Neural cell (in vitro differentiated cells): ENCODE results near the gene TMEM86A. TPM values are rescaled to one million over a fixed set of nuclear protein-coding genes. Genes with fewer than 3 reads are reported as not detected.
A peak's percentile ranks its signal among the peaks of the same experiment; 100 is the strongest.

Experiments used
- H2AFZ ChIP-seq: fragments of 200-600, 300-800 bp; sonication (generic), shearing (Covaris generic); 2 replicates; pipeline ENCODE4 v1.6.0; 2014; ENCODE audit warnings: low read depth, mild to moderate bottlenecking, antibody characterized with exemption, low read length, moderate library complexity
- H3F3A ChIP-seq: fragments of 200-600 bp; shearing (Covaris generic); 2 replicates; pipeline ENCODE4 v1.6.1; 2016; ENCODE audit warnings: mild to moderate bottlenecking, moderate library complexity, mixed read lengths, antibody characterized with exemption, low read length; ENCODE audit not compliant: insufficient read depth, poor library complexity, severe bottlenecking
- H3K27ac ChIP-seq: fragments of 200-600, 300-800 bp; sonication (generic), shearing (Covaris generic); 2 replicates; pipeline ENCODE4 v1.5.1; 2014; ENCODE audit warnings: mild to moderate bottlenecking, low read length, moderate library complexity
- H3K27me3 ChIP-seq: fragments of 300-800, 200-600 bp; sonication (generic), shearing (Covaris generic); 2 replicates; pipeline ENCODE4 v1.6.0; 2014; ENCODE audit warnings: mild to moderate bottlenecking, low read depth, low read length, moderate library complexity; ENCODE audit not compliant: insufficient read depth
- H3K36me3 ChIP-seq: fragments of 300-800, 200-600 bp; sonication (generic), shearing (Covaris generic); 2 replicates; pipeline ENCODE4 v1.5.1; 2014; ENCODE audit warnings: mild to moderate bottlenecking, antibody characterized with exemption, low read length, moderate library complexity; ENCODE audit not compliant: insufficient read depth
- H3K4me2 ChIP-seq: fragments of 300-800, 200-600 bp; sonication (generic), shearing (Covaris generic); 2 replicates; pipeline ENCODE4 v1.6.0; 2014; ENCODE audit warnings: mild to moderate bottlenecking, low read length
- H3K4me3 ChIP-seq: fragments of 300-800, 200-600 bp; sonication (generic), shearing (Covaris generic); 2 replicates; pipeline ENCODE4 v1.5.1; 2014; ENCODE audit warnings: mild to moderate bottlenecking, low read length, moderate library complexity
- H3K79me2 ChIP-seq: fragments of 200-600 bp; shearing (Covaris generic); replicated peaks from 2 replicates; pipeline ENCODE4 v1.6.0; 2014; ENCODE audit warnings: mild to moderate bottlenecking, low read length, moderate library complexity; ENCODE audit not compliant: insufficient read depth
- H3K9ac ChIP-seq: fragments of 300-800, 200-600 bp; sonication (generic), shearing (Covaris generic); 2 replicates; pipeline ENCODE4 v1.6.1; 2016; ENCODE audit warnings: mild to moderate bottlenecking, low read length, mixed read lengths
- H3K9me2 ChIP-seq: fragments of 200-600 bp; shearing (Covaris generic); 2 replicates; pipeline ENCODE4 v1.6.1; 2016; ENCODE audit warnings: mild to moderate bottlenecking, low read length, mixed read lengths; ENCODE audit not compliant: insufficient read depth
- H3K9me3 ChIP-seq: fragments of 200-600, 300-800 bp; sonication (generic), shearing (Covaris generic); 2 replicates; pipeline ENCODE4 v1.6.1; 2016; ENCODE audit warnings: mild to moderate bottlenecking, mixed run types, low read length, moderate library complexity, mixed read lengths
- H4K20me1 ChIP-seq: fragments of 200-600 bp; shearing (Covaris generic); 2 replicates; pipeline ENCODE4 v1.6.1; 2016; ENCODE audit warnings: mild to moderate bottlenecking, mixed run types; ENCODE audit not compliant: insufficient read depth
- CTCF ChIP-seq: fragments of 450-650 bp; IDR thresholded peaks from 2 replicates; pipeline ENCODE4 v1.5.1; 2014; ENCODE audit warnings: antibody characterized with exemption, mild to moderate bottlenecking, moderate library complexity; ENCODE audit not compliant: poor library complexity, severe bottlenecking
- EP300 ChIP-seq: fragments of 450-650 bp; conservative IDR thresholded peaks from 2 replicates; pipeline ENCODE4 v1.6.1; 2014; ENCODE audit warnings: antibody characterized with exemption, mild to moderate bottlenecking, moderate library complexity; ENCODE audit not compliant: poor library complexity, severe bottlenecking
- EZH2 ChIP-seq: fragments of 200-600, 300-800 bp; shearing (Covaris generic), sonication (generic); IDR thresholded peaks from 2 replicates; pipeline ENCODE4 v1.6.1; 2014; ENCODE audit warnings: antibody characterized with exemption, low read length, borderline replicate concordance, mild to moderate bottlenecking; ENCODE audit not compliant: insufficient read depth, poor library complexity, severe bottlenecking
- MXI1 ChIP-seq: fragments of 450-650 bp; conservative IDR thresholded peaks from 2 replicates; pipeline ENCODE4 v1.6.1; 2014; ENCODE audit warnings: antibody characterized with exemption, mild to moderate bottlenecking; ENCODE audit not compliant: poor library complexity, severe bottlenecking
- POLR2AphosphoS5 ChIP-seq: IDR thresholded peaks from 2 replicates; pipeline ENCODE4 v1.6.1; 2012
- RAD21 ChIP-seq: fragments of 450-650 bp; conservative IDR thresholded peaks from 2 replicates; pipeline ENCODE4 v1.6.1; 2014; ENCODE audit warnings: antibody characterized with exemption, mild to moderate bottlenecking, moderate library complexity
- SMC3 ChIP-seq: fragments of 450-650 bp; conservative IDR thresholded peaks from 2 replicates; pipeline ENCODE4 v1.6.1; 2014; ENCODE audit warnings: antibody characterized with exemption, mild to moderate bottlenecking, moderate library complexity; ENCODE audit not compliant: poor library complexity
- TAF1 ChIP-seq: IDR thresholded peaks from 2 replicates; pipeline ENCODE4 v1.6.1; 2012; ENCODE audit warnings: low read depth
- polyA plus RNA-seq: library from polyadenylated mRNA; depleted of rRNA; stranded (reverse); fragments of >200 nt; gene quantifications from 2 replicates; pipeline ENCODE4 v1.2.3, GENCODE V29; 2014

The TMEM86A gene
- polyA plus RNA-seq, 1 donor from 2014 or later = 3.3 TPM

- Histone ChIP-seq H3K79me2 (no peaks in the 10 kb centered on the region), H2AFZ (no peak overlapping the region), H3K27ac (no peak overlapping the region), H3K9ac (no peak overlapping the region), H3K4me2 (no peak overlapping the region), H3K4me3 (peak overlapping the region; percentile 52), H3F3A (no peaks in the 10 kb centered on the region), H3K36me3 (no peaks in the 10 kb centered on the region), H3K9me2 (no peaks in the 10 kb centered on the region), H3K9me3 (no peaks in the 10 kb centered on the region), H3K27me3 (no peaks in the 10 kb centered on the region), H4K20me1 (no peaks in the 10 kb centered on the region)
- TF ChIP-seq POLR2AphosphoS5 = no peak
- TF ChIP-seq SMC3 = no peak
- no peak for TF ChIP-seq TAF1
- TF ChIP-seq EZH2 = no peak
- TF ChIP-seq EP300 = no peak
- no peak for TF ChIP-seq MXI1
- TF ChIP-seq RAD21 = no peak
These were observed 7.2 kb downstream of the TMEM86A start for GRCh38 chr11:18705651-18706281.

GRCh38 chr11:18706330-18707243, 8.0 kb downstream of the TMEM86A start:
- H3F3A ChIP-seq = no peaks in the 10 kb centered on the region
- H3K36me3 ChIP-seq = no peaks in the 10 kb centered on the region
- H3K4me3 ChIP-seq = no peak overlapping the region
- no peaks in the 10 kb centered on the region for H4K20me1 ChIP-seq
- no peaks in the 10 kb centered on the region for H3K27me3 ChIP-seq
- no peaks in the 10 kb centered on the region for H3K79me2 ChIP-seq
- no peak for TF ChIP-seq POLR2AphosphoS5
- TF ChIP-seq EP300 = no peak
- TF ChIP-seq CTCF = no peak
- H3K9me3 ChIP-seq = no peaks in the 10 kb centered on the region
- H3K27ac ChIP-seq = no peak overlapping the region
- H3K9ac ChIP-seq = no peak overlapping the region
- no peaks in the 10 kb centered on the region for H3K9me2 ChIP-seq
- no peak overlapping the region for H3K4me2 ChIP-seq
- H2AFZ ChIP-seq = no peak overlapping the region

GRCh38 chr11:18707811-18708340, 9.3 kb downstream of the TMEM86A start:
- no peaks in the 10 kb centered on the region for H4K20me1 ChIP-seq
- H3K4me2 ChIP-seq = no peak overlapping the region
- no peak for TF ChIP-seq EP300
- TF ChIP-seq MXI1 = no peak
- TF ChIP-seq SMC3 = no peak
- no peak for TF ChIP-seq CTCF
- no peaks in the 10 kb centered on the region for H3K36me3 ChIP-seq
- H3K27me3 ChIP-seq = no peaks in the 10 kb centered on the region
- no peak overlapping the region for H3K9ac ChIP-seq
- H3F3A ChIP-seq = no peaks in the 10 kb centered on the region
- no peaks in the 10 kb centered on the region for H3K9me3 ChIP-seq
- no peak overlapping the region for H3K27ac ChIP-seq
- no peaks in the 10 kb centered on the region for H3K79me2 ChIP-seq
- no peak overlapping the region for H2AFZ ChIP-seq
- H3K4me3 ChIP-seq = no peak overlapping the region
- no peaks in the 10 kb centered on the region for H3K9me2 ChIP-seq
